ENCODE data around the gene TNNC2. TPM values are rescaled to one million over a fixed set of nuclear protein-coding genes. Genes with fewer than 3 reads are reported as not detected.
"Not testable (repeated sequence)": the region's sequence is repeated elsewhere in the genome, so short reads cannot be mapped to it uniquely, and the experiment has no call there.

The TNNC2 gene
- polyA plus RNA-seq (2013, experiment 1 of 2; ENCODE audit: insufficient read length) = 11.1 TPM
- polyA plus RNA-seq (2013, experiment 2 of 2; ENCODE audit: insufficient read length) = 12.6 TPM

GRCh38 chr20:45827030-45827652 is at the start of gene TNNC2:
Gene TNNC2 (minus strand): TSS chr20:45827312. CDS start chr20:45827248, 64 bp downstream.
- DNase-seq = no peak

GRCh38 chr20:45874576-45874975 is 47.5 kb upstream of the TNNC2 start:
- DNase-seq = no peak

GRCh38 chr20:45874104-45874481 is 47.0 kb upstream of the TNNC2 start:
- DNase-seq = not testable (repeated sequence)

GRCh38 chr20:45873409-45874103 is 46.4 kb upstream of the TNNC2 start:
- DNase-seq = no peak

GRCh38 chr20:45872626-45873025 is 45.5 kb upstream of the TNNC2 start:
- DNase-seq = no peak

- DNase-seq = peak; percentile 67
These were observed 40.7 kb upstream of the TNNC2 start for GRCh38 chr20:45867819-45868176.

- DNase-seq = no peak
These were observed 40.2 kb upstream of the TNNC2 start for GRCh38 chr20:45867136-45867818.

- no peak for DNase-seq
These were observed 39.3 kb upstream of the TNNC2 start for GRCh38 chr20:45866454-45866853.

- no peak for DNase-seq
These were observed 36.7 kb upstream of the TNNC2 start for GRCh38 chr20:45863543-45864470.

- DNase-seq = no peak
These were observed 34.3 kb upstream of the TNNC2 start for GRCh38 chr20:45861221-45862075.

- no peak for DNase-seq
These were observed 33.6 kb upstream of the TNNC2 start for GRCh38 chr20:45860560-45861220.

GRCh38 chr20:45859916-45860315 is 32.8 kb upstream of the TNNC2 start:
- DNase-seq = no peak

GRCh38 chr20:45857882-45858216 is 30.7 kb upstream of the TNNC2 start:
- no peak for DNase-seq

- DNase-seq = peak; percentile 100
These were observed 30.2 kb upstream of the TNNC2 start, which contains the start of the genes ACOT8 and ZSWIM3 for GRCh38 chr20:45857114-45857881. Gene ACOT8 (minus strand): TSS chr20:45857392. CDS start chr20:45857315, 77 bp downstream. Gene ZSWIM3 (plus strand): TSS chr20:45857614. CDS start chr20:45857826, 212 bp downstream.

- DNase-seq = no peak
These were observed 26.4 kb upstream of the TNNC2 start for GRCh38 chr20:45853484-45853883.

- no peak for DNase-seq
These were observed 25.2 kb upstream of the TNNC2 start for GRCh38 chr20:45852326-45852725.

- DNase-seq = no peak
These were observed 24.4 kb upstream of the TNNC2 start for GRCh38 chr20:45851501-45851900.

- DNase-seq = no peak
These were observed 23.8 kb upstream of the TNNC2 start for GRCh38 chr20:45850926-45851325.

- DNase-seq = no peak
These were observed 23.1 kb upstream of the TNNC2 start for GRCh38 chr20:45850238-45850637.

- DNase-seq = no peak
These were observed 22.0 kb upstream of the TNNC2 start for GRCh38 chr20:45848969-45849582.

All from fibroblast of skin of back (primary cell).